Subcutaneous adipose tissue (tissue), 4 donors: ENCODE data around the gene FAAH. TPM values are rescaled to one million over a fixed set of nuclear protein-coding genes. Genes with fewer than 3 reads are reported as not detected.

Experiments used
- total RNA-seq, 4 donors: library from RNA; depleted of rRNA; stranded (reverse); fragments of >200 nt; gene quantifications; one replicate each; pipeline ENCODE4 v1.1.0, GENCODE V29; 2016
- TF ChIP-seq, protein P1 (sequence below): fragments of 450-650 bp; IDR thresholded peaks from one replicate; pipeline ENCODE4 v1.5.1; 2016; ENCODE audit warnings: low read depth, mild to moderate bottlenecking, control low read depth, antibody characterized with exemption, moderate library complexity

The FAAH gene
- total RNA-seq, 4 donors from 2014 or later: 11.9 to 69.3 (median 17.6) TPM

DNA sequence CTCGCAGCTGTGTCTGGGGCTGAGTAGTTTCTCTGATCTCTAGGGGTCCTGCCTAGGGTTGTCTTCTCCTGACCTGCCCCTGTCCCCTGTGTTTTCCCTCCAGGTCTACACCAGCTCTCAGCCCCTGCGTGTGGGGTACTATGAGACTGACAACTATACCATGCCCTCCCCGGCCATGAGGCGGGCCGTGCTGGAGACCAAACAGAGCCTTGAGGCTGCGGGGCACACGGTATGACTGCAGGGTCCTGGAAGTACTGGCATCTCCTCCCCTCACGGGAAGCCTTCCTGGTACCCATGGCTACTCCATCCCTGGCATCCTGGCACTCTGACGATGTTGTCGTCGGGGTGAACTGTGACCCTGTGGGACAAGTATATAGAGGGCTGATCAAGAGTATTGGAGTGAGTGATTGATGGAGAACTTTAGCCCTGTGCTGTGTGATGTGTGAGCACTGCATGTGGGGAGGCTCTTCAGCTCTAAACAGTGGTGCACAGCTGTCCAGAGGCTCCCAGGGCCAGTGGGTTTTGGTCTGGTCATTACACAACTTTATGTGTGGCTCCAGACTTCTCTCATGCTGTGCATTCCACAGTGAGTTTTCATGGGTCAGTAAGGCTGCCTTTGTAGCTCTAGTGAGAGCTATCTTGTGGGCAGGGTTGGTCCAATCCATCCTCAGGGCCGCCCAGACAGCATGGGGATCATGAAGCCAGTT is 14.4 kb downstream of the FAAH start:
- TF ChIP-seq, protein P1, sequence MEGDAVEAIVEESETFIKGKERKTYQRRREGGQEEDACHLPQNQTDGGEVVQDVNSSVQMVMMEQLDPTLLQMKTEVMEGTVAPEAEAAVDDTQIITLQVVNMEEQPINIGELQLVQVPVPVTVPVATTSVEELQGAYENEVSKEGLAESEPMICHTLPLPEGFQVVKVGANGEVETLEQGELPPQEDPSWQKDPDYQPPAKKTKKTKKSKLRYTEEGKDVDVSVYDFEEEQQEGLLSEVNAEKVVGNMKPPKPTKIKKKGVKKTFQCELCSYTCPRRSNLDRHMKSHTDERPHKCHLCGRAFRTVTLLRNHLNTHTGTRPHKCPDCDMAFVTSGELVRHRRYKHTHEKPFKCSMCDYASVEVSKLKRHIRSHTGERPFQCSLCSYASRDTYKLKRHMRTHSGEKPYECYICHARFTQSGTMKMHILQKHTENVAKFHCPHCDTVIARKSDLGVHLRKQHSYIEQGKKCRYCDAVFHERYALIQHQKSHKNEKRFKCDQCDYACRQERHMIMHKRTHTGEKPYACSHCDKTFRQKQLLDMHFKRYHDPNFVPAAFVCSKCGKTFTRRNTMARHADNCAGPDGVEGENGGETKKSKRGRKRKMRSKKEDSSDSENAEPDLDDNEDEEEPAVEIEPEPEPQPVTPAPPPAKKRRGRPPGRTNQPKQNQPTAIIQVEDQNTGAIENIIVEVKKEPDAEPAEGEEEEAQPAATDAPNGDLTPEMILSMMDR: no peak

GRCh38 chr1:46409063-46409372 is 14.9 kb downstream of the FAAH start:
- TF ChIP-seq, protein P1: no peak

GRCh38 chr1:46410156-46411009 is 16.3 kb downstream of the FAAH start:
- TF ChIP-seq, protein P1: no peak

GRCh38 chr1:46411010-46411405 is 16.9 kb downstream of the FAAH start:
- TF ChIP-seq, protein P1: no peak

DNA sequence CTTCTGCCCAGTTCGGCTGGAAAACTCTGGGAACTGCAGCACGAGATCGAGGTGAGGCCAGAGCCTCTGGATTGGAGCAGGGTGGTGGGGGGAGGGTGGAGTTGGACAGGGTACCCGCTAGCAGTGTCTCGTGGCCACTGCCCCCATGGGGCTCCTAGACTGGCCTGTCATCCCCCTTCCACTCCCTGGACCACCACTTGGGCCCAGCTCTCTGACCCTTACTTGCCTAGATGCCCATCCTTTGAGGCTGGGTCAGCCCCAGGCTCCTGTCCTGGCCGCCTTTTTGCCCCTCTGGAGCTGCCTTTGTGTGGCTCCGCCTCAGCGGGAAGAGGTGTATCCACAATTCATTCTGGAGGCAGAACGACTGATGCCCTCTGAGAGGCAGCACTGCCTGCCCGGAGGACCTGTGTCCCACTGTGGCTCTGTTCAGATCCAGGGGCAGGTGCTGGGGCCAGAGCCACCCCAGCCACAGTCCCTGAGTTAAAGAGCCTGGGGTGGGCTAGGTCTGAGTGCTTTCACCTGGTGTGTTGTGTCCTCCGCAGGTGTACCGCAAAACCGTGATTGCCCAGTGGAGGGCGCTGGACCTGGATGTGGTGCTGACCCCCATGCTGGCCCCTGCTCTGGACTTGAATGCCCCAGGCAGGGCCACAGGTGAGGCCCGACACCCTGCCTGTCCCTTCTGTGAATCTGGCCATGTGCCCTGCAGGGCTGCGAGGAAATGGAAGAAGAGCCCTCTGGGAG is 17.7 kb downstream of the FAAH start:
- TF ChIP-seq, protein P1: no peak

- TF ChIP-seq, protein P1: no peak
Observed at GRCh38 chr1:46412893-46413595, 18.9 kb downstream of the FAAH start.
